ENCODE data around the gene ZNF484. TPM values are rescaled to one million over a fixed set of nuclear protein-coding genes. Genes with fewer than 3 reads are reported as not detected.
A peak's percentile ranks its signal among the peaks of the same experiment; 100 is the strongest.

ZNF484 gene
- 3.3 and 3.6 TPM in 2 replicates for total RNA-seq (2022)
- Bru-seq, nascent RNA: percentile 64 among the genes with signal in this experiment
- percentile 64 among the genes with signal in this experiment for BruChase-seq, experiment 1, labeled RNA remaining after a 2-hour chase
- BruChase-seq, experiment 2, labeled RNA remaining after a 6-hour chase: percentile 55 among the genes with signal in this experiment
- long read RNA-seq, partial matches to known transcripts: 0 of 1 reads
- long read RNA-seq, other reads (novel, unspliced or antisense): 1 of 1 reads

- H3K36me3 Mint-ChIP-seq (ENCODE audit: insufficient read depth, unreplicated experiment): no peaks in the 10 kb centered on the region
- peak within 1 kb of the TSS; percentile 65 for H3K4me3 ChIP-seq (ENCODE audit: low read depth, low read length)
- POLR2A ChIA-PET: no interaction called here
- no peak for TF ChIP-seq CTCF (IDR thresholded peaks at IDR 0.05; ENCODE audit: insufficient read depth in 1 of 2, low read depth in 1 of 2, low read length in 1 of 2, severe bottlenecking in 1 of 2, unreplicated experiment in 1 of 2)
- peak within 1 kb of the TSS; percentile 93 for H3K4me3 Mint-ChIP-seq (ENCODE audit: unreplicated experiment)
- H3K27ac Mint-ChIP-seq (ENCODE audit: unreplicated experiment): peak within 1 kb of the TSS; percentile 93
- no peaks in the 10 kb centered on the region for H3K36me3 ChIP-seq (ENCODE audit: control insufficient read depth, insufficient read depth, low read length)
- H3K4me1 Mint-ChIP-seq (ENCODE audit: low read depth, unreplicated experiment): no peaks in the 10 kb centered on the region
- no TSS peak for BruUV-seq (replicated peaks)
- no peaks in the 10 kb centered on the region for H3K9me3 ChIP-seq
- H3K27me3 Mint-ChIP-seq (ENCODE audit: insufficient read depth, unreplicated experiment): no peaks in the 10 kb centered on the region
- intact Hi-C loops (cut with micrococcal nuclease; ENCODE audit: unreplicated experiment): loop anchor here (1.0 kb wide), 1 partner anchor 256 kb away; no protein-coding TSS in a partner anchor
- H3K27me3 ChIP-seq (replicated peaks; ENCODE audit: control insufficient read depth, insufficient read depth, low read length): no peaks in the 10 kb centered on the region
- peak; percentile 87 to 94 for DNase-seq
- H3K9me3 Mint-ChIP-seq (ENCODE audit: unreplicated experiment): no peaks in the 10 kb centered on the region
- CTCF ChIA-PET: no interaction called here
- no peaks in the 10 kb centered on the region for H3K4me1 ChIP-seq
These were observed at the start of gene ZNF484 for GRCh38 chr9:92877531-92878430. Gene ZNF484, minus strand, starts transcription at chr9:92878038. Its CDS starts 3,009 bp downstream, at chr9:92875029.

GRCh38 chr9:92920437-92920836 is 42.6 kb upstream of the ZNF484 start:
- BruUV-seq (replicated peaks): no TSS peak

More at GRCh38 chr9:92920437-92920836, 42.6 kb upstream of the ZNF484 start:
- Histone ChIP-seq H3K27me3 (replicated peaks; ENCODE audit: control insufficient read depth, insufficient read depth, low read length) (no peaks in the 10 kb centered on the region), H3K4me1 (no peaks in the 10 kb centered on the region), H3K36me3 (ENCODE audit: control insufficient read depth, insufficient read depth, low read length) (no peaks in the 10 kb centered on the region), H3K4me3 (ENCODE audit: low read depth, low read length) (no peak overlapping the region), H3K9me3 (no peaks in the 10 kb centered on the region)
- H3K4me1 Mint-ChIP-seq (ENCODE audit: low read depth, unreplicated experiment): no peaks in the 10 kb centered on the region
- intact Hi-C loops (cut with micrococcal nuclease; ENCODE audit: unreplicated experiment): no loop called here
- no peaks in the 10 kb centered on the region for H3K36me3 Mint-ChIP-seq (ENCODE audit: insufficient read depth, unreplicated experiment)
- ChIA-PET POLR2A (no interaction called here), CTCF (no interaction called here)
- H3K27me3 Mint-ChIP-seq (ENCODE audit: insufficient read depth, unreplicated experiment): no peaks in the 10 kb centered on the region
- H3K27ac Mint-ChIP-seq (ENCODE audit: unreplicated experiment): no peak overlapping the region
- TF ChIP-seq CTCF (IDR thresholded peaks at IDR 0.05; ENCODE audit: insufficient read depth in 1 of 2, low read depth in 1 of 2, low read length in 1 of 2, severe bottlenecking in 1 of 2, unreplicated experiment in 1 of 2): no peak
- H3K4me3 Mint-ChIP-seq (ENCODE audit: unreplicated experiment): no peak overlapping the region
- no peaks in the 10 kb centered on the region for H3K9me3 Mint-ChIP-seq (ENCODE audit: unreplicated experiment)
- no peak for DNase-seq
